Activated naive CD4-positive, alpha-beta T cell treated with anti-CD3 and anti-CD28 coated beads, Interleukin-2, amount 10 ng/mL, durations not matched to agents 7 days and 5 days (primary cell): ENCODE measurements around the gene OSCAR.

Experiments used
- CTCF ChIA-PET: fragments of 350-600 bp; sonication (Branson Sonifier 250); formaldehyde crosslinking; loops from one replicate; lab custom pipeline; 2021; ENCODE audit warnings: antibody characterized with exemption; lab: Charles Lee
- DNase-seq: peaks from one replicate; pipeline ENCODE4 v3.0.0-alpha.2; 2020
- H3K27ac Mint-ChIP-seq: one replicate; pipeline ENCODE4 v1.8.0; 2021; ENCODE audit warnings: mild to moderate bottlenecking, moderate library complexity, mixed read lengths
- H3K27me3 Mint-ChIP-seq: one replicate; pipeline ENCODE4 v1.8.0; 2021; ENCODE audit warnings: mild to moderate bottlenecking, mixed read lengths
- H3K36me3 Mint-ChIP-seq: one replicate; pipeline ENCODE4 v1.8.0; 2021; ENCODE audit warnings: mixed read lengths
- H3K4me1 Mint-ChIP-seq: one replicate; pipeline ENCODE4 v1.8.0; 2021; ENCODE audit warnings: mixed read lengths
- H3K4me3 Mint-ChIP-seq: one replicate; pipeline ENCODE4 v1.8.0; 2021; ENCODE audit warnings: mild to moderate bottlenecking, moderate library complexity, mixed read lengths
- H3K9me3 Mint-ChIP-seq: one replicate; pipeline ENCODE4 v1.8.0; 2021; ENCODE audit warnings: mixed read lengths

Gene OSCAR

GRCh38 chr19:54133957-54134590, 33.5 kb upstream of the OSCAR start:
- DNase-seq, result no peak
- Mint-ChIP-seq H3K27ac (no peak overlapping the region), H3K4me3 (no peak overlapping the region), H3K27me3 (peaks cover 7% of the 10 kb centered on the region), H3K36me3 (peaks cover 20% of the 10 kb centered on the region), H3K9me3 (peaks cover 3% of the 10 kb centered on the region), H3K4me1 (peaks cover 25% of the 10 kb centered on the region)
- CTCF ChIA-PET, result no interaction called here

- peaks cover 14% of the 10 kb centered on the region for H3K36me3 Mint-ChIP-seq
- H3K27me3 Mint-ChIP-seq, result peaks cover 7% of the 10 kb centered on the region
- H3K4me3 Mint-ChIP-seq, result no peak overlapping the region
Observed at GRCh38 chr19:54133312-54133956, 32.8 kb upstream of the OSCAR start.

GRCh38 chr19:54129617-54129996, 29.0 kb upstream of the OSCAR start:
- Mint-ChIP-seq H3K27ac (no peak overlapping the region), H3K4me1 (peaks cover 5% of the 10 kb centered on the region), H3K4me3 (no peak overlapping the region), H3K36me3 (peaks cover 25% of the 10 kb centered on the region), H3K27me3 (peaks cover 5% of the 10 kb centered on the region), H3K9me3 (peaks cover 3% of the 10 kb centered on the region)
- no peak for DNase-seq
- CTCF ChIA-PET, result no interaction called here

More at GRCh38 chr19:54133312-54133956, 32.8 kb upstream of the OSCAR start:
- Mint-ChIP-seq H3K4me1 (peaks cover 19% of the 10 kb centered on the region), H3K9me3 (peaks cover 3% of the 10 kb centered on the region), H3K27ac (no peak overlapping the region)
- CTCF ChIA-PET, result no interaction called here
- DNase-seq, result peak; percentile 26

DNA sequence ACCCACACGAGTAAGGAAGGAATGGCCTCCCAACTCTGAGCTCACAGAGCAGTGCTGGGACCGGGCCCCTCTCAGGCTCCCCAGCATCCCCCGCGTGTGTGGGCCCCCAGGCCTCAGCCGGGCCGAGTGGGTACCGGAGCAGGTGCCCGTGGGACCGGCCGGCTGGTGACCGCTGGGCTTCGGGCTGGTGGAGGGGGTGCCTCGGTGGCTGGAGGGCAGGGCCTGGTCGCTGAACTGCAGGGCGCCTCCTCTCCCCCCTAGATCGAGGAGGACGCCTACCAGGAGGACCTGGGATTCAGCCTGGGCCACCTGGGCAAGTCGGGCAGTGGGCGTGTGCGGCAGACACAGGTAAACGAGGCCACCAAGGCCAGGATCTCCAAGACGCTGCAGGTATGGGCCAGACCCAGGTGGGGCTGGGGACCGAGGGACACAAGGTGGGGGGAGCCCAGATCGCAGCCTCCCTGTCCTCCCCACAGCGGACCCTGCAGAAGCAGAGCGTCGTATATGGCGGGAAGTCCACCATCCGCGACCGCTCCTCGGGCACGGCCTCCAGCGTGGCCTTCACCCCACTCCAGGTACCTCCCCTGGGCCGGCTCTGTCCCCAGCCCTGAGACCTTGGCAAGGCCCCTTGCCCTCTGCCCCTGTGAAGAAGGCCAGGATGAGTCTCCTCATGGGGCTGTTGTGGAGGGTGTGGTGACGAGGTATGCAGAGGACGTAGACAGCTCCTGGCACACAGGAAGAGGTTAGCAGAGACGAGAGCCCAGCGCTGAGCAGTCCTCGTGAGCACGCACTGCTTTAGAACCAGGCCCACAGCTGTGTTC, 28.4 kb upstream of the OSCAR start:
- CTCF ChIA-PET, result no interaction called here
- Mint-ChIP-seq H3K36me3 (peaks cover 26% of the 10 kb centered on the region), H3K4me3 (no peak overlapping the region), H3K27ac (no peak overlapping the region), H3K27me3 (no peaks in the 10 kb centered on the region), H3K9me3 (no peaks in the 10 kb centered on the region), H3K4me1 (no peaks in the 10 kb centered on the region)
- DNase-seq, result no peak

GRCh38 chr19:54128441-54128725, 27.8 kb upstream of the OSCAR start:
- H3K36me3 Mint-ChIP-seq, result peaks cover 28% of the 10 kb centered on the region
- CTCF ChIA-PET, result no interaction called here
- H3K4me3 Mint-ChIP-seq, result no peak overlapping the region
- H3K9me3 Mint-ChIP-seq, result no peaks in the 10 kb centered on the region
- no peaks in the 10 kb centered on the region for H3K27me3 Mint-ChIP-seq
- H3K4me1 Mint-ChIP-seq, result no peaks in the 10 kb centered on the region
- no peak overlapping the region for H3K27ac Mint-ChIP-seq
- DNase-seq, result no peak

DNA sequence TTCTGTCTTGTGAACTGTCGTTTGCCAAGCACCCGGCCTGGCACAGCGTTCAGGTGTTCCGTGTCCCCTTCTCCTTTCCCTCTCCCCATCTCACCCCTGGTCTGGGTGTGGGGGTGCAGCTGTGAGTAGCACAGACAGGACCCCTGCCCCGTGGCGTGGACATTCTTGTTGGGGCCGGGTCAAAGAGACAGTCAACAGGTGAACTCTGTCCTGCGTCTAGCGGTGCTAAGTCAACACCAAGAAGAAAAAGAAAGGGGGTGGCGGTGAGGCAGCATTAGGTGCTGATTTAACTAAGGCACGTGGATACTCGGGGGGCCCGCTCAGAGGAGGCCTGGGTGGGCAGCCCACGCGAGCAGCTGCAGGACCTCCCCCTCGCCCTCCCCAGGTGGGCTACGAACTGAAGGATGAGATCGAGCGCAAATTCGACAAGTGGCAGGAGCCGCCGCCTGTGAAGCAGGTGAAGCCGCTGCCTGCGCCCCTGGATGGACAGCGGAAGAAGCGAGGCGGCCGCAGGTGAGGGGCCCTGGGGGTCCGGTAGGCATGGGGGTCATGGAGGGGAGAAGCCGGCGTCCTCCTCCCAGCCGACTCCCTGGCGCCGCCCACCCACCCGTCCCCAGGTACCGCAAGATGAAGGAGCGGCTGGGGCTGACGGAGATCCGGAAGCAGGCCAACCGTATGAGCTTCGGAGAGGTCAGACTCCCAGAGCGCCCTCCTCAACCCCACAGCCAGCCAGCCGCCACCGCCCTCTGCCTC, 27.3 kb upstream of the OSCAR start:
- CTCF ChIA-PET, result no interaction called here
- peaks cover 31% of the 10 kb centered on the region for H3K36me3 Mint-ChIP-seq

GRCh38 chr19:54125713-54126112, 25.1 kb upstream of the OSCAR start:
- no peaks in the 10 kb centered on the region for H3K27me3 Mint-ChIP-seq
- H3K36me3 Mint-ChIP-seq, result peaks cover 34% of the 10 kb centered on the region
- no peaks in the 10 kb centered on the region for H3K4me1 Mint-ChIP-seq
- CTCF ChIA-PET, result no interaction called here
- no peak overlapping the region for H3K27ac Mint-ChIP-seq
- no peaks in the 10 kb centered on the region for H3K9me3 Mint-ChIP-seq
- no peak overlapping the region for H3K4me3 Mint-ChIP-seq
- no peak for DNase-seq

More for the DNA sequence above, 27.3 kb upstream of the OSCAR start:
- Mint-ChIP-seq H3K9me3 (no peaks in the 10 kb centered on the region), H3K4me1 (no peaks in the 10 kb centered on the region), H3K4me3 (no peak overlapping the region), H3K27ac (peak overlapping the region; percentile 12), H3K27me3 (no peaks in the 10 kb centered on the region)
- no peak for DNase-seq

- Mint-ChIP-seq H3K9me3 (no peaks in the 10 kb centered on the region), H3K27ac (no peak overlapping the region), H3K4me3 (no peak overlapping the region), H3K27me3 (no peaks in the 10 kb centered on the region), H3K4me1 (no peaks in the 10 kb centered on the region), H3K36me3 (peaks cover 33% of the 10 kb centered on the region)
- CTCF ChIA-PET, result no interaction called here
- no peak for DNase-seq
Observed at GRCh38 chr19:54124393-54124792, 23.8 kb upstream of the OSCAR start.

DNA sequence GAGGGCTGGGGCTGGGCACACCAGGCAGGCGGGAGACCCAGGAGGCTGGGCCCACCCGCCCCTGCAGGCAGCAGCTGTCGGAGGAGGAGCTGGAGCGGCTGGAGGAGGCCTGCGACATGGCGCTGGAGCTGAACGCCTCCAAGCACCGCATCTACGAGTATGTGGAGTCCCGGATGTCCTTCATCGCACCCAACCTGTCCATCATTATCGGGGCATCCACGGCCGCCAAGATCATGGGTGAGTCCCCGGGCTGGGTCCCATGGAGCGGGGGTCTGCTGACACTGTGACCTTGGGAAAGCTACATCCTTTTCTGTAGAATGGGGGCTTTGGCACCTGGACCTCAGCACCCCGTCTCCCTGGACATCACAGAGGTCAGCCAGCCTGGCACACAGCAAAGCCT, 23.1 kb upstream of the OSCAR start:
- Mint-ChIP-seq H3K36me3 (peaks cover 33% of the 10 kb centered on the region), H3K9me3 (no peaks in the 10 kb centered on the region), H3K4me1 (no peaks in the 10 kb centered on the region), H3K4me3 (no peak overlapping the region), H3K27me3 (no peaks in the 10 kb centered on the region), H3K27ac (no peak overlapping the region)
- CTCF ChIA-PET, result no interaction called here
- no peak for DNase-seq

DNA sequence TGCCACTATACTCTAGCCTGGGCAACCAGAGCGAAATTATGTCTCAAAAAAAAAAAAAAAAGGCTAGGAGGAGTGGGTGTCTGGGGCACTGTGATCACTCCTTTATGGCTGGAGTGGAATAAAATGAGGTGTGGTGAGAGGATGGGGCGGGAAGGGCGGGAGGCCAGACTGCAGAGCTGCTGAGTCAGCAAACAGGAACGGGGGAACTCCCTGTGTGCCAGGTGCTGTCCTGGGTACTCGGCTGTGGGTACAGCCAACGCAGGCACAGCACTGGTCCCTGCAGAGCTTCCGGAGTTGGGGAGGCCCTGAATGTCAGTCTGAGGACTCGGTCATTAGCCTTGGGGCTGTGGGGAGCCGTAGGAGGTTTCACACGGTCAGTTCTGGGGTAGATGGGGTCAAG, 20.7 kb upstream of the OSCAR start:
- Mint-ChIP-seq H3K4me3 (no peak overlapping the region), H3K4me1 (peaks cover 18% of the 10 kb centered on the region), H3K27ac (no peak overlapping the region), H3K36me3 (peaks cover 26% of the 10 kb centered on the region), H3K9me3 (no peaks in the 10 kb centered on the region), H3K27me3 (no peaks in the 10 kb centered on the region)
- CTCF ChIA-PET, result no interaction called here
- no peak for DNase-seq

GRCh38 chr19:54115109-54116063, 14.8 kb upstream of the OSCAR start, which contains the start of the genes PRPF31 and TFPT:
Gene PRPF31, plus strand, starts transcription at chr19:54115754. Its CDS starts 2,525 bp downstream, at chr19:54118279.
Gene TFPT, minus strand, starts transcription at chr19:54115657. Its CDS starts 388 bp downstream, at chr19:54115269.
- CTCF ChIA-PET, result no interaction called here
- Mint-ChIP-seq H3K4me3 (peak within 1 kb of the TSS; percentile 85), H3K27me3 (no peaks in the 10 kb centered on the region), H3K4me1 (peaks cover 47% of the 10 kb centered on the region), H3K27ac (peak within 1 kb of the TSS; percentile 86), H3K9me3 (no peaks in the 10 kb centered on the region), H3K36me3 (peaks cover 27% of the 10 kb centered on the region)
- DNase-seq, result peak; percentile 98

- peaks cover 48% of the 10 kb centered on the region for H3K4me1 Mint-ChIP-seq
- DNase-seq, result peak; percentile 83
- H3K27me3 Mint-ChIP-seq, result no peaks in the 10 kb centered on the region
- H3K36me3 Mint-ChIP-seq, result peaks cover 32% of the 10 kb centered on the region
- peak overlapping the region; percentile 85 for H3K4me3 Mint-ChIP-seq
- CTCF ChIA-PET, result no interaction called here
- H3K9me3 Mint-ChIP-seq, result no peaks in the 10 kb centered on the region
- H3K27ac Mint-ChIP-seq, result peak overlapping the region; percentile 86
Observed at GRCh38 chr19:54114340-54115108, 13.9 kb upstream of the OSCAR start.

DNA sequence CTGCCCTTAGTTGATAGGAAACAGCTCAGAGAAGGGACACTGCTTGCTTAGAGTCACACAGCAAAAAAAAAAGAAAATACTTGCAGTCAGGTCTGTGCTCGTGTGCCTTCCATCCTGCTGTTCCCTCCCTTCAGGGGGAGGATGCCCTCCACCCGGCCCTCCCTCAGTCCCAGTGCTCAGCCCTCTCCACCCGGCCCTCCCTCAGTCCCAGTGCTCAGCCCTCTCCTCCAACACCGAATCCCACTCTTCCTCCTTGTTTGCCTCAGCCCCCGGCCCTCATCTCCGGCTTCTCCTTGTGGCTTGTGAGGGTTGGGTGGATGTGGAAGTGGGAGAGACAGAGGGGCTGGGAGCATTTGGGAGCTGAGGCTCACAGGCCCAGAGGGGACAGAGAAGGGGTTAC, 9.0 kb upstream of the OSCAR start:
- Mint-ChIP-seq H3K9me3 (no peaks in the 10 kb centered on the region), H3K36me3 (peaks cover 51% of the 10 kb centered on the region), H3K27me3 (no peaks in the 10 kb centered on the region), H3K4me3 (no peak overlapping the region), H3K4me1 (peaks cover 31% of the 10 kb centered on the region), H3K27ac (no peak overlapping the region)
- no peak for DNase-seq
- CTCF ChIA-PET, result no interaction called here
